ENCODE results near the gene CEP295NL. TPM values are rescaled to one million over a fixed set of nuclear protein-coding genes. Genes with fewer than 3 reads are reported as not detected.
"Not testable (repeated sequence)": the region's sequence is repeated elsewhere in the genome, so short reads cannot be mapped to it uniquely, and the experiment has no call there.

The CEP295NL gene
- polyA plus RNA-seq (ENCODE audit: insufficient read length in 3 of 3): under 1 TPM in 2 of 3 donors, not detected in 1; 0.07 to 0.24 TPM

DNA sequence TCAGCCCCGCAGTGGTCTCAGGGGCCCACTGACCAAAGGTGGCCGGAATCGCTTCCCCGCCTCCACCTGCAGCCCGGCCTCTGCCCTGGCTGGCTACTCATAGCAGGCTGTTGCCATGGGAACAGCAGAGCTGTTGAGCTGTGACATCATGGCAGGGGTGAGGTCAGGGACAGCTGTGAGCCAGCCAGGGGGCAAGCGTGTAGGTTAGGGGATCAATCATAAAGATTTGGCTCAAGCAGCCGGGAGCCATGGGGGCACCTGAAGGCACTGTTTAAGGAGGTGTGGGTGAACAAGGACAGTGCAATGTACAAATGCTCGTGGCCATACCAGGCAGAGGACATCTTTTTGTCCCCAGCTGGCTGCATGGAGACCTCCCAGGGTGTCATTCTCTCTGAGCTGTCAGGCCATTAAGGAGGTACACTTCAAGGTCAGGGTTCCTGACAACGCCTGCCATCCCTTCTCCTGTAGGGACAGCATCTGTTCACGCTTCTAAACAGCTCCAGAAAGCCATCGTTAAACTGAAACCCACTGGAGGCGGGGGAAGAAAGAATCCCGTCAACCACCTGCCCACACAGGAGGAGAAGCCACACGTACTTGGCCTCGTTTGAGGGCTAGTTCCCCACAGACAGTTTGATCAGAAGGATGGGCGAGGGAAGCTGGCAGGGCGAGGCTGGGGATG is at the start of gene CEP295NL:
Gene CEP295NL (minus strand): TSS at position 101 of the 679 bp plus-strand sequence. CDS start 1,373 bp downstream, outside the sequence.
- peak in 1 of 3 donors; percentile 79 for DNase-seq (ENCODE audit: low read depth in 3 of 3, low spot score in 2 of 3)

GRCh38 chr17:78952706-78953105 is 49.7 kb upstream of the CEP295NL start:
- no peak for DNase-seq (ENCODE audit: low read depth in 3 of 3, low spot score in 2 of 3)

- no peak for DNase-seq (ENCODE audit: low read depth in 3 of 3, low spot score in 2 of 3)
Measured at GRCh38 chr17:78951967-78952551, 49.1 kb upstream of the CEP295NL start.

GRCh38 chr17:78950870-78951269 is 47.9 kb upstream of the CEP295NL start:
- no peak for DNase-seq (ENCODE audit: low read depth in 3 of 3, low spot score in 2 of 3)

DNA sequence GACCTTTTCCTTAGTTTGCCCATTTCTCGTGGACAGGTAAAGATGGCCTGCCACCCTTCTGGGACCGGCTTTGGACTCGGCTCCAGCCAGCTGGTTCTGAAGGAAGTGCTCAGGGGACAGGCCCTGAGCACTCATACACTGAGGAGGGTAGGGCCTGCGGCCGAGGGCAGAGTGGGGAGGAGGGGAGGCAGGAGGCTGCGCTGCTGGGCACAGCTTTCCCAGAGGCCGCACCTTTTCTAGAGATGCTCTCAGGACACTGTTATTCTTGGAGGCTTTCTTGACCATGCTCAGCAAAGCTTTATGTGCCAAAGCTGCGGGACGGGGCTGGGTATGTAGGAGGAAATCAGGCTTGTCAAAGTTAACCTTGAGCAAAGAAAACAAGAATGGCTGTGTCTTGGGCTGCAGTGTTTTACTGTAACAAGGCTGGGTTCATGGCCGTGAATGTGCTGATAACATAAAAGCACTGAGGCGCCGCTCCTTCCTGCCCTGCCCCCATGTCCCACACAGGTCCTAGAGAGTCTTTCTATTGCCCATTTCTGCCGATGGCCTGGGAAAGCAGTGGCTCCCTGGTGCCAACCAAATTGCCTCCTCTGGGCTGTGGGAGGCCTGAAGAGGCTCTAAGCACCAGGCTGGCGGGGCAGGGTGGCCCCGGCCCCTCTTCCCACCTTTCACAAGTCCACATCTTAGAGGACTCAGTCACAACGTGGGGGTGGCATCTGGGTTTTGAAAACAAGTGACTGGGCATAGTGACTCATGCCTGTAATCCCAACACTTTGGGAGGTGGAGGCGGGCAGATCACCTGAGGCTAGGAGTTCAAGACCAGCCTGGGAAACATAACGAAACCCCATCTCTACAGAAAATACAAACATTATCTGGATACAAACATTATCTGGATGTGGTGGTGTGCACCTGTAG is 44.5 kb upstream of the CEP295NL start:
- no peak for DNase-seq (ENCODE audit: low read depth in 3 of 3, low spot score in 2 of 3)

- no peak for DNase-seq (ENCODE audit: low read depth in 3 of 3, low spot score in 2 of 3)
Measured at GRCh38 chr17:78946631-78947030, 43.6 kb upstream of the CEP295NL start.

GRCh38 chr17:78946131-78946530 is 43.1 kb upstream of the CEP295NL start:
- DNase-seq (ENCODE audit: low read depth in 3 of 3, low spot score in 2 of 3): no peak

GRCh38 chr17:78945455-78945854 is 42.5 kb upstream of the CEP295NL start:
- not testable (repeated sequence) for DNase-seq (ENCODE audit: low read depth in 3 of 3, low spot score in 2 of 3)

GRCh38 chr17:78944956-78945355 is 42.0 kb upstream of the CEP295NL start:
- DNase-seq (ENCODE audit: low read depth in 3 of 3, low spot score in 2 of 3): no peak

- DNase-seq (ENCODE audit: low read depth in 3 of 3, low spot score in 2 of 3): no peak
Measured at GRCh38 chr17:78944026-78944425, 41.0 kb upstream of the CEP295NL start.

DNA sequence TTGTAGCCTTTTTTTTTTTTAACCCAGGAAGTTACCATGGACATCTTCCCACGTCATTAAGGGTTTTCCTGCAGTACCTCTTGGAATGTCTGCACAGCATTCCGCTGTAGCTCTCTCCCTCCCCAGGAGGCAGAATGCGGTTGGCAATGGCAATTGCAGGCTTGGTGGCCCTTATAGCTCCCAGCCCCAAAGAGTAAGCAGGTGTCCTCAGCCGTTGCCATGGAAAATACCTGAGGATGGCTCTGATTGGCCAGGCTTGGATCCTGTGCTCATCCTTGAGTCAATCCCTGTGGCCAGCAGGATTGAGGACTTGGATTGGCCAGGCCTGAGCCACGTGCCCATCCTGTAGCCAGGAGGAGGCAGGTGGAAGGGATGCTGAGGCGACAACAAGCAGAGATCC is 37.7 kb upstream of the CEP295NL start:
- no peak for DNase-seq (ENCODE audit: low read depth in 3 of 3, low spot score in 2 of 3)

- no peak for DNase-seq (ENCODE audit: low read depth in 3 of 3, low spot score in 2 of 3)
Measured at GRCh38 chr17:78940258-78940657, 37.3 kb upstream of the CEP295NL start.

DNA sequence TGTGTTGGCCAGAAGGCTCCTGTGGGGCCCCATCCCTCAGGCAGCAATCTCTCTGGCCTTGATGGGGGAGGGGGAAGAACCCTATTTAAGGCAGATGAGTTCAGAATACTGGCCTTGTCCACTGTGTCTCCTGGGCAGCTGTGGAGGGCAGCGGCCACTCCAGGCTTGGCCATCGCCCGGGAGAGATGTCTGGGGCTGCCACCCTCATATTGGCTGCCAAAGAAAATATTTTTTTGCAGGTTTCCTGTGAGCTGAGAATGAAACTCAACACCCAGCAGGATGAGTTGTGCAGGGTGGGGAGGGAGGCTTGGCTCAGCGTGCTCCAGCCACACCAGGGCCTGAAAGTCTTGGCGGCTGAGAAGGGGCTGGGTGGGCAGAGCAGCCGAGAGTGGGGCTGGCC is 36.6 kb upstream of the CEP295NL start:
- no peak for DNase-seq (ENCODE audit: low read depth in 3 of 3, low spot score in 2 of 3)

- DNase-seq (ENCODE audit: low read depth in 3 of 3, low spot score in 2 of 3): no peak
Measured at GRCh38 chr17:78937561-78937960, 34.6 kb upstream of the CEP295NL start.

DNA sequence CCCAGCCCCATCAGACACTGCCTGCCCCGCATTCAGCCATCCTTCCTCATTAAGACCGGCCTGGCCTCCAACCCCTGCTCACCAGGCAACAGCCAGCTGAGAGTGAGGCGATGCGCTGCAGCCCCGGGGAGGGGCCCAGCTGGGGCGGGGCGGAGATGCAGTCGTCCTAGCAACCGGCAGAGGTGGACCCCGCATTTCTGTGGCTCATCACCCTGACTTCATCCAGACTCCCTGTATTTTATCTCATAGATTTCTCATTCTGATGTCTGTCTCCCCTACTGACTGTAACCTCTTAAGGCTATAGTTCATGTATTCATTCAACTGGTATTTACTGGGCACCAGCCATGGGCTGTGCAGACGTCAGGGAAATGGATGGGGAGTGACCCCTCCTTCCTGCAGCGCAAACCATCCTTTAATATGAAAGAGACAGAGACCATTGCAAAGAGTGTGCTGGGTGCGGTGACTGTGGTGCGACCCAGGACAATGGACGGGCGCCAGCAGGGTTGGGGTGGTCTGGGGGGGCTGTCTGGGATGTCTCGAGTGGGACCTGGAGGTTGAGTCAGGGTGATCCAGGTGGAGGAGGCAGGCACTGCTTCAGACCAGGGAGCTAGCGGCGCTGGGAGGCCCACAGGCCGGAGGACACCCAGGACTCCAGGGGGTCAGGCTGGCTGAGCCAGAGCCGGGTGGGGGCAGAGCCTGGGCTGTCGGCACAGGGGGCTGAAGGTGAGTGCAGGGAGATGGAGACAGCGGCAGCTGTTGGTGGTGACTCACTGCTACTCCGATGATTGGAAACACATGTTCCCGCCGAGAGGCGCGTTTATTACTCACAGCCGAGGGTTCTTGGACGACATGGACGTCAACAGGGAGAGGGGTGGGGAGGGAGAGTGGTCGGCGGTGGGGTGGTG is 32.7 kb upstream of the CEP295NL start:
- no peak for DNase-seq (ENCODE audit: low read depth in 3 of 3, low spot score in 2 of 3)

DNA sequence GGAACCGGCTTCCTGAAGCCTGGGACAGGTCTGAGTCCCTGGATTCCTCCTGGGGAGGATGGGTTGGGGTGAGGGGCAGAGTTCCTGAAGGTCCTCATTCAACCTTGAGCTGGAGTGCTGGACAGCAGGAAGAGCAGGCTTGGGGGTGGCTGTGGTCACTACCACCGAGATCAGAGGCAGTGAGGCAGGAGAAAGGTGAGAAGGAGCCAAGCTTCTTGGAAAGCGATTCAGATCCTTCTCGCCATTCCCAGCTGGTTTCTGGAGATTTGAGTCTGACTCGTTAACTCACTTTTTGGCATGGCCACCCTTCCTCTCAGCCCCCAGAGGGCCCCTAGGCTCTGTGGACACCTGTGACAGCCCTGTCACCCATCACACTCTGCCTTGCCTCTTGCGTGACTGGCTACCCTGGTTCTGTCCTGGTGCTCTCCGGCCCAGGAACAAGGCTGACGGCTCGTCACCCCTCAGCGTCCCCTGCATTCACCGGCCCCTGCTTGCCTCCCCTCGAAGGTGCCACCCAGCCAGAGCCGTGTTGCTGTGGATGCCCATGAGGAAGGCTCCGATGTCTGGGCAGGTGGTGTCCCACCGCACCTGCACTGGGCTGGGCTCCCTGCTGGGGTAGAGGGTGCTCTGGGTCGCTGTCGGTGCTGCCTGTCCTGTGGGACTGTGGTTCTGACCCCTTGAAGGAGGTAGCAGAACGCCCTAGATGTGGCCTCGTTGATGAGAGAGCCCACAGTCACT is 31.8 kb upstream of the CEP295NL start:
- no peak for DNase-seq (ENCODE audit: low read depth in 3 of 3, low spot score in 2 of 3)

DNA sequence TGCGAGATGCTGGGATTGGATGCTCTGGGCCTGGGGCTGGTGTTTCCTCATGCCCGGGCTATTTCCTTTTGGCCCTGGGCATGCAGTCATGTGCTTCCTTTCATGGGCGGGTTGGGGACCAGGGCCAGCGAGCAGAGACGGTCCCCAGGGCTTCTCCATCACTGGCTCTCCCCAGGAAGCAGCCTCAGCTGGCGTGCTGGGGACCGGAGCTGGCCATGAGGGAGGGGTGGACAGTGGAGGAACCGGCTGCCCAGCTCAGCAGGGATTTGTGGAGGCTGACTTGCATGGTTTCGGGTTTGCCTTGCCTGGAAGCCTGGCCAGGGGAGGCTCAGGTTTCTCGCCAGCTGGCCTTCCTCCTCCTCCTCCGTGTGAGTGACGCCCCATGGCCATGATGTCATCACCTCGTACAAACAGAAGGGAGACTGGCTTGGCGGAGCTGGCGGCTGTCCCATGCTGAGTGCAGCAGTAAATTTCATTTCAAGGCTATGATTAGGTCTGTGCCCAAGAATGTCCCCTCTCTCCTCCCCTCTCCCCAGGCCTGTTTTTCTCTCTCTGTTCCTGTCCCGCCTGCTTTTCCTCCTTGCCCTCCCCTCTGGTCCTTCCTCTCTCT is 31.1 kb upstream of the CEP295NL start:
- peak; percentile 82 to 87 (median 84) for DNase-seq (ENCODE audit: low read depth in 3 of 3, low spot score in 2 of 3)

- no peak for DNase-seq (ENCODE audit: low read depth in 3 of 3, low spot score in 2 of 3)
Measured at GRCh38 chr17:78933025-78933958, 30.3 kb upstream of the CEP295NL start.

Data from right renal cortex interstitium (tissue), 3 donors.